H1 (cell line): Measurements from ENCODE around the gene SLC26A9.

Source experiments
- EP300 ChIP-seq, 2 experiments: IDR thresholded peaks; 1 replicate in 1 of 2; 2 replicates in 1 of 2; pipeline ENCODE4 v1.6.1; 2011 to 2012; ENCODE audit warnings: low read depth in 2 of 2, low read length in 2 of 2, mild to moderate bottlenecking in 2 of 2, borderline replicate concordance in 1 of 2, inconsistent platforms in 1 of 2, moderate library complexity in 1 of 2
- EZH2 ChIP-seq: fragments of 200-600 bp; sonication (generic); IDR thresholded peaks from 2 replicates; pipeline ENCODE4 v1.7.1; 2012; ENCODE audit warnings: low read depth, mild to moderate bottlenecking, moderate library complexity, low read length, inconsistent platforms; ENCODE audit not compliant: severe bottlenecking
- JUND ChIP-seq: IDR thresholded peaks from 2 replicates; pipeline ENCODE4 v1.6.1; 2011; ENCODE audit warnings: mild to moderate bottlenecking, improper control_type of control experiment, low read length
- MAFK ChIP-seq: IDR thresholded peaks from 2 replicates; pipeline ENCODE4 v1.6.1; 2012; ENCODE audit warnings: low read depth, mild to moderate bottlenecking, improper control_type of control experiment, low read length
- POLR2A ChIP-seq, 2 experiments: IDR thresholded peaks; 1 replicate in 1 of 2; 2 replicates in 1 of 2; pipeline ENCODE4 v1.6.1; 2011; ENCODE audit warnings: low read depth in 2 of 2, low read length in 2 of 2, mild to moderate bottlenecking in 2 of 2; ENCODE audit errors: control extremely low read depth in 1 of 2
- POLR2AphosphoS5 ChIP-seq: IDR thresholded peaks from 2 replicates; pipeline ENCODE4 v1.6.1; 2011; ENCODE audit warnings: low read depth, low read length
- TAF1 ChIP-seq: IDR thresholded peaks from 2 replicates; pipeline ENCODE4 v1.6.1; 2011; ENCODE audit warnings: mild to moderate bottlenecking, low read depth, low read length
- TCF12 ChIP-seq: IDR thresholded peaks from 2 replicates; pipeline ENCODE4 v1.6.1; 2011; ENCODE audit warnings: low read depth, mild to moderate bottlenecking, low read length
- TF ChIP-seq, protein P1 (sequence below), 3 experiments: IDR thresholded peaks; 1 replicate in 2 of 3; 2 replicates in 1 of 3; pipeline versions ENCODE4 v1.5.1 to v1.6.1; 2011; ENCODE audit warnings: low read length in 3 of 3, mild to moderate bottlenecking in 3 of 3, inconsistent platforms in 2 of 3, low read depth in 1 of 3, moderate library complexity in 1 of 3; ENCODE audit not compliant: insufficient read depth in 1 of 3; ENCODE audit errors: control extremely low read depth in 1 of 3

DNA sequence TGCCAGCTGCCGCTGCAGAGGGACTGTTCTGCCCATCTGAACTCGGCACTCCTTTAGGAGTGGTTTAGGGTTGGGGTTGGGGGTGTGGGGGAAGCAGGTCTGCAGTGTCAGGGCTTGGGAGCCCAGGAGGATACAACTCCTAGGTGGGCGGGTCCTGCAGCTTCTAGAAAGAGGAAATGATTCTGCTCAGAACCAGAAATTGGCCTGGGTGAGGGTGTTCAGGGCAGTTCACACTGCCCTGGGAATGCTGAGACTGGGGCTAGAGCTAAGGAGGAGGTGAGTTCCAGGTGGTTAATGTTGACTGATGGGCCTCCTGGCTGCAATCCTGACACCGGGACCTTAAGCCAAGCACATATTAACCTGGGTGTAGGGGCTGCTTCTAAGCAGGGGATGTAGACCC, 4.8 kb upstream of the SLC26A9 start:
- TF ChIP-seq POLR2A (IDR thresholded peaks at IDR 0.05; ENCODE audit: control extremely low read depth in 1 of 2, low read depth in 2 of 2, low read length in 2 of 2) (no peak), MAFK (no peak), EP300 (IDR thresholded peaks at IDR 0.05; ENCODE audit: borderline replicate concordance in 1 of 2, low read depth in 2 of 2, low read length in 2 of 2) (no peak), JUND (no peak), POLR2AphosphoS5 (no peak), EZH2 (no peak), TAF1 (no peak), TCF12 (no peak)
- TF ChIP-seq, protein P1, sequence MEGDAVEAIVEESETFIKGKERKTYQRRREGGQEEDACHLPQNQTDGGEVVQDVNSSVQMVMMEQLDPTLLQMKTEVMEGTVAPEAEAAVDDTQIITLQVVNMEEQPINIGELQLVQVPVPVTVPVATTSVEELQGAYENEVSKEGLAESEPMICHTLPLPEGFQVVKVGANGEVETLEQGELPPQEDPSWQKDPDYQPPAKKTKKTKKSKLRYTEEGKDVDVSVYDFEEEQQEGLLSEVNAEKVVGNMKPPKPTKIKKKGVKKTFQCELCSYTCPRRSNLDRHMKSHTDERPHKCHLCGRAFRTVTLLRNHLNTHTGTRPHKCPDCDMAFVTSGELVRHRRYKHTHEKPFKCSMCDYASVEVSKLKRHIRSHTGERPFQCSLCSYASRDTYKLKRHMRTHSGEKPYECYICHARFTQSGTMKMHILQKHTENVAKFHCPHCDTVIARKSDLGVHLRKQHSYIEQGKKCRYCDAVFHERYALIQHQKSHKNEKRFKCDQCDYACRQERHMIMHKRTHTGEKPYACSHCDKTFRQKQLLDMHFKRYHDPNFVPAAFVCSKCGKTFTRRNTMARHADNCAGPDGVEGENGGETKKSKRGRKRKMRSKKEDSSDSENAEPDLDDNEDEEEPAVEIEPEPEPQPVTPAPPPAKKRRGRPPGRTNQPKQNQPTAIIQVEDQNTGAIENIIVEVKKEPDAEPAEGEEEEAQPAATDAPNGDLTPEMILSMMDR (IDR thresholded peaks at IDR 0.05; ENCODE audit: control extremely low read depth in 1 of 3, insufficient read depth in 1 of 3, low read depth in 1 of 3, low read length in 3 of 3): no peak
